Tibial artery (tissue), 4 donors: ENCODE measurements around the gene ITGAV.

Source experiments
- DNase-seq, 2 donors: peaks; one replicate each; pipeline ENCODE4 v3.0.0-alpha.2; 2019
- H3K27ac ChIP-seq, 2 donors: fragments of 200-600 bp; sonication (generic) in 1 of 2; 1 replicate in 1 of 2; 2 replicates in 1 of 2; pipeline ENCODE4 v1.5.1; 2018 to 2019; ENCODE audit warnings: mild to moderate bottlenecking in 1 of 2
- H3K27me3 ChIP-seq, 2 donors: fragments of 200-600 bp; sonication (generic) in 1 of 2; one replicate each; pipeline versions ENCODE4 v1.5.1 to v1.6.0; 2016 to 2019
- H3K36me3 ChIP-seq, 3 donors: fragments of 200-600 bp; sonication (generic) in 2 of 3; one replicate each; pipeline ENCODE4 v1.5.1; 2016 to 2019; ENCODE audit warnings: mild to moderate bottlenecking in 2 of 3
- H3K4me1 ChIP-seq, 4 donors: fragments of 200-600 bp; sonication (generic) in 2 of 4; 1 replicate in 3 of 4; 2 replicates in 1 of 4; pipeline ENCODE4 v1.5.1; 2016 to 2019
- H3K4me3 ChIP-seq, 2 donors: fragments of 200-600 bp; sonication (generic) in 1 of 2; 1 replicate in 1 of 2; 2 replicates in 1 of 2; pipeline ENCODE4 v1.5.1; 2018 to 2019; ENCODE audit warnings: mild to moderate bottlenecking in 2 of 2
- H3K9me3 ChIP-seq, 3 donors: fragments of 200-600 bp; sonication (generic) in 1 of 3; one replicate each; pipeline ENCODE4 v1.5.1; 2016 to 2019
- CTCF ChIP-seq, 2 experiments: fragments of 200-600 bp in 1 of 2; fragments of 450-650 bp in 1 of 2; IDR thresholded peaks; one replicate each; pipeline ENCODE4 v1.5.1; 2017 to 2019; ENCODE audit warnings: antibody characterized with exemption in 2 of 2, mild to moderate bottlenecking in 1 of 2, moderate library complexity in 1 of 2
- intact Hi-C: fragments of 100-400 bp; cut with DNase I; formaldehyde crosslinking; loops from one replicate; pipeline ENCODE4 v1.15.0; 2023; ENCODE audit warnings: low total_unique reads

ITGAV gene

GRCh38 chr2:186648130-186648529, 58.3 kb downstream of the ITGAV start:
- no peaks in the 10 kb centered on the region for H3K27me3 ChIP-seq
- no peak overlapping the region for H3K4me3 ChIP-seq
- no peak overlapping the region for H3K27ac ChIP-seq
- no peak for TF ChIP-seq CTCF (IDR thresholded peaks at IDR 0.05)
- H3K36me3 ChIP-seq = peaks cover 29 to 35% (median 33%) of the 10 kb centered on the region in 3 donors
- H3K9me3 ChIP-seq = no peaks in the 10 kb centered on the region
- peaks cover 0 to 4% (median 1%) of the 10 kb centered on the region in 4 donors for H3K4me1 ChIP-seq
- DNase-seq = no peak
- intact Hi-C loops = no loop called here

GRCh38 chr2:186653511-186653910, 63.7 kb downstream of the ITGAV start:
- Histone ChIP-seq H3K27ac (no peak overlapping the region), H3K27me3 (no peaks in the 10 kb centered on the region), H3K9me3 (no peaks in the 10 kb centered on the region), H3K36me3 (peaks cover 42 to 47% (median 43%) of the 10 kb centered on the region in 3 donors), H3K4me1 (no peaks in the 10 kb centered on the region), H3K4me3 (no peak overlapping the region)
- TF ChIP-seq CTCF (IDR thresholded peaks at IDR 0.05) = no peak
- intact Hi-C loops = no loop called here
- no peak for DNase-seq

- no peak overlapping the region for H3K4me3 ChIP-seq
- peaks cover 56 to 67% (median 60%) of the 10 kb centered on the region in 3 donors for H3K36me3 ChIP-seq
- no peak for DNase-seq
- intact Hi-C loops = no loop called here
- H3K9me3 ChIP-seq = no peaks in the 10 kb centered on the region
- no peaks in the 10 kb centered on the region for H3K27me3 ChIP-seq
- H3K4me1 ChIP-seq = no peaks in the 10 kb centered on the region
- no peak for TF ChIP-seq CTCF (IDR thresholded peaks at IDR 0.05)
- H3K27ac ChIP-seq = no peak overlapping the region
These were observed 69.5 kb downstream of the ITGAV start for GRCh38 chr2:186659383-186659782.

GRCh38 chr2:186664385-186665043, 74.7 kb downstream of the ITGAV start:
- no peaks in the 10 kb centered on the region for H3K27me3 ChIP-seq
- no peak for DNase-seq
- intact Hi-C loops = no loop called here
- H3K36me3 ChIP-seq = peaks cover 64 to 76% (median 71%) of the 10 kb centered on the region in 3 donors
- no peak overlapping the region for H3K4me3 ChIP-seq
- H3K4me1 ChIP-seq = no peaks in the 10 kb centered on the region
- no peak for TF ChIP-seq CTCF (IDR thresholded peaks at IDR 0.05)
- no peaks in the 10 kb centered on the region for H3K9me3 ChIP-seq
- no peak overlapping the region for H3K27ac ChIP-seq

GRCh38 chr2:186669146-186669545, 79.3 kb downstream of the ITGAV start:
- H3K36me3 ChIP-seq = peaks cover 93 to 95% (median 94%) of the 10 kb centered on the region in 3 donors
- intact Hi-C loops = no loop called here
- no peak for TF ChIP-seq CTCF (IDR thresholded peaks at IDR 0.05)

More at GRCh38 chr2:186669146-186669545, 79.3 kb downstream of the ITGAV start:
- Histone ChIP-seq H3K9me3 (no peaks in the 10 kb centered on the region), H3K27me3 (no peaks in the 10 kb centered on the region), H3K4me3 (no peak overlapping the region), H3K4me1 (no peaks in the 10 kb centered on the region), H3K27ac (no peak overlapping the region)
- no peak for DNase-seq
